Heart left ventricle (tissue), 13 donors: ENCODE data around the gene TMEM266.

Source experiments
- CTCF ChIP-seq, 12 donors: fragments of 200-600 bp; sonication (generic) in 4 of 12; IDR thresholded peaks; one replicate each; pipeline versions ENCODE4 v1.5.0 to v1.8.0; 2018 to 2022; ENCODE audit warnings: antibody characterized with exemption in 12 of 12, mild to moderate bottlenecking in 5 of 12
- POLR2A ChIP-seq, 2 donors: fragments of 450-650 bp; IDR thresholded peaks; one replicate each; pipeline ENCODE4 v1.6.1; 2017; ENCODE audit warnings: antibody characterized with exemption in 2 of 2, mild to moderate bottlenecking in 2 of 2, moderate library complexity in 2 of 2
- donor health status: ischemic (EF 13 %, LVEDD 7.1; RV severe dilation, severe dysfunction).
- donor health status: DM: no; HTN: yes; CAD: no.
- donor health status: DM: no; HTN: no; CAD: no.
- donor health status: ischemic (EF 25% LVEDD 6.9; RV normal size, moderate dysfunction).
- donor health status: ischemic (EF 25% LVEDD 5.7; RV mildly dilated, moderate dysfunction).
- donor health status: ischemic (EF 35%, LVEDD 5.7; RV mildly dilated, moderate dysfunction).
- donor health status: nonischemic (EF 11% LVEDD 7.7; RV severe dilation, severe dysfunction).
- donor health status: DM: yes; HTN: yes; CAD: no.
- donor health status: PGD.
- donor health status: ischemic (EF 29% LVEDD 5.4; RV normal size, mild dysfunction).
- donor health status: nonischemic (EF 23%, LVEDD 6.1; RV moderate dilation, normal function).

- TF ChIP-seq POLR2A (IDR thresholded peaks at IDR 0.05): no peak
- no peak for TF ChIP-seq CTCF (IDR thresholded peaks at IDR 0.05)
Observed at GRCh38 chr15:76151599-76151974, 91.8 kb downstream of the TMEM266 start.
